ENCODE measurements around the gene KRT72.
"Not testable (repeated sequence)": the region's sequence is repeated elsewhere in the genome, so short reads cannot be mapped to it uniquely, and the experiment has no call there.

The KRT72 gene

GRCh38 chr12:52606096-52606495, 4.8 kb upstream of the KRT72 start:
- no peak for DNase-seq

GRCh38 chr12:52605542-52605941, 4.3 kb upstream of the KRT72 start:
- DNase-seq = no peak

DNA sequence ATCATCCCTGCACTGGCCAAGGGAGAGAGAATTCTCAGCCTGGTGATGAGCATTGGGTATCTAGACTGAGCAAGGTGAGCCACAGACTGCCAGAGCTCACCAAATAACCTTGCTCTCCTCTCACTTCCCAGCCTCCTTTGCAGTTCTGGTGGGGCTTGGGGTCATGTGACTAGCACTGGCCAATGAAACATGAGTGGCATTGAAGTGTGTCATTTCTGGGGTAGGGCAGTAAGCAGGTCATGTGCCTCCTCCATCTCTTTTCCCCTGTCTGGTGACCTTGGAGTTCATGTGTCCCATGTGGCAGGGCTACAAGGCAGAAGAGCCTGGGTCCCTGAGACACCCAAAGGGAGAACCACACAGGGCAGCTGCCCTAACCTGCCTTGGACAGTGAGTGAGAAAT, 3.6 kb upstream of the KRT72 start:
- DNase-seq = no peak

GRCh38 chr12:52603314-52603713, 2.1 kb upstream of the KRT72 start:
- no peak for DNase-seq

DNA sequence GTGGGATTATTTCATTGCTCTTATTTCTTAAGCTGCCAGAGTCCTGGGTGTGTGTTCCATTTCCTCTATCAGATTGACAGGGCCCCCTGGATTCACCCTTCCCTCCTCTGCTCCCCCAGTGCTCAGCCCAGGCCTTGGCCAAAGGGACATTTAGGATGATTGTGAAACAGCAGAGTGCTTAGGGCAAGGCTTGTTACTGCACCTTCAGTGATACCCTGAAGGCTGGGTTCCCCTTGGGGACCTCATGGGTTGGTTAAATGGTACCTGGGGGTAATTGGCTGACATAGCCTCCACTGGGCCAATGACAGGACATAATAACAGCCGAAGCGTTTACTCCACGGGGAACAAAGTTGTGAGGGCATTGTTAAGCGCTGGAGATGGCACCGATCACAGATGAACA, 1.3 kb upstream of the KRT72 start:
- DNase-seq = no peak

DNA sequence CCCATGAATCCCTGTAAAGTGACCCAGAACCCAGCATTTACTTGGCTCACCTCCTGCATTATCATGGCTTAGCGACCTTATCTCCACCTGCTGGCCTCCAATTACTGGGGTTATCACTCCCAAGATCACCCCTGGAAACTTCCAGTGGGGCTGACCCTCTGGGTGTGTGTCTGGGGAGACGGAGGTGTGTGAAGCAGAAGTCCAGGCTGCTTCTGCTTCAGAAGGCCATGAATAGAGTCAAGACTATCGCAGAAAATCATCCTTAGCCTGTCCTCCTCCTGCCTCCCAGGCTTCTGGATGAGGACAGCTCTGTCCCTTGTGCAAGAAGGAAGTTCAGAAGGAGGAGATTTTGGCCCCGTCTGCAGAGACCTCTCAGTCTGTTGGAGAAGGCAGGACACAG, 408 bp upstream of the KRT72 start:
- no peak for DNase-seq

- no peak for DNase-seq
Observed at GRCh38 chr12:52600475-52600874, 788 bp downstream of the KRT72 start.

DNA sequence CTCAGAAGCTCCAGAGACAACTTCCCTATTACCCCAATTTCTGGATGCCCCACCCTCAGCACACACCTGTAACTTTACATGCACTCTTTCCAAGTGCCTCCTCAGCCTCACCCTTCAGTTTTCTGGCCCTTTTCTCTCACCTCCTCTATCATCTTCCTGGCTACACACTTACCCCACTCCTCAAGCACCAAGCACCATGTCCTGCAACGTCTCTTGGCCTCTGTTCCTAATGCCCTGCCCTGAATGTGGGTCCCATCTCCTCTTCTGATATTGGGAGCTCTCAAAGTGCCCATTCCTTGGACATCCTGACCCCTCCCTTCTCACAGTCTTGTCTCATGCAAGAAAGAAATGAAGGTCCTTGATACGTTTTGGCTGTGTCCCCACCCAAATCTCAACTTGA, 1.2 kb downstream of the KRT72 start:
- no peak for DNase-seq

DNA sequence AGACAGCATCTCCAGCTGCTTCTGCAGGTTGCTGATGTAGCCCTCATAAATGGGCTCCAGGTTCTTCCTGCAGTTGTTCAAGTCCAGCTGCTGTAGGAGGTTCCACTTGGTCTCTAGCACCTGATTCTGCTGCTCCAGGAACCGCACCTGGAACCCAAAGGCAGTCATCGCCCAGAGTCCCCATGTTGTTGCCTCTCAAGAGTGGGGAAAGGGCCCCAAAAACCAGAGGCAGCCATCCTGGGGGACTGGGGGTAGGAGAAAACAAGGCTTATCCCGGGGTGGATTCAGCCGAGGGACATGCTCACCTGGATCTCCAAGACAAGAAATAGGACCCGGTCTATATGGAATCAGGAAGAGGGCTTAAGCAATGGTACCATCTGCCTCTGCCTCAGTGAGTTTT, 2.3 kb downstream of the KRT72 start:
- no peak for DNase-seq

- DNase-seq = not testable (repeated sequence)
Observed at GRCh38 chr12:52594237-52594636, 7.0 kb downstream of the KRT72 start.

DNA sequence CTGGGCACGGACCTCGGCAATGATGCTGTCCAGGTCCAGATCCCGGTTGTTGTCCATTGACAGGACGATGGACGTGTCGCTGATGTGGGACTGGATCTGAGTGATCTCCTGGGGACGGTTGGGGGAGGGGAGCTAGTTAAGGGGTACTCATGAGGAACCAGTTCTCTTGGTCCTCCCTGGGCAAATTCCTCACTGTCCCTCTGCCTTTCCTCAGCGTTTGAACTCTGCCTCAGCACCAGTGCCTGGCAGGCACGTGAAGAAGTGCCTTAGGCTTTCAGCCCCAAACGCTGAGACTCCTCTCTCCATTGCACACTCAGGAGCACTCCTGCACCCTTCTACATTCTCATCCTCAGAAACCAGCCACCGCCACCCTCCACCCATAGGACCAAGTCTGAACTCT, 9.7 kb downstream of the KRT72 start:
- no peak for DNase-seq

DNA sequence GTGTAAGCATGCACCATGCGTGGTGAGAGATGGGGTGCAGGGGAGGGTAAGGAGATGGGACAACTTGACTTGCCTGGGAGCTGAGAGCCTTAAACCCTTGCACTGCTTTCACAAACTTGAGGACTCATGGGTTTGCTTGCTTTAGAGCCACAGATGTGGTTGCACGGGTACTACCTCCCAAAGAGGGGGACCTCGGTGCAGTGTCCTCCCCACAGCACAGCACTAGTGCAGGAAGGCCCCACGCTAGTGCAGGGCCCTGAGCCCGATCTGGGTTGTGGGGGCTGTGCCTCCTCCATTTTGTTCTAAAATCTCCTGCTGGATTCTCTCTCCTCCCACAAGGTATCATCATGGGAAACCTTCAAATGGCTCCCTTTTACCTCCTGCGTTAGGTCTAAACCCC, 11.2 kb downstream of the KRT72 start:
- no peak for DNase-seq

- no peak for DNase-seq
Observed at GRCh38 chr12:52587563-52587962, 13.7 kb downstream of the KRT72 start.

DNA sequence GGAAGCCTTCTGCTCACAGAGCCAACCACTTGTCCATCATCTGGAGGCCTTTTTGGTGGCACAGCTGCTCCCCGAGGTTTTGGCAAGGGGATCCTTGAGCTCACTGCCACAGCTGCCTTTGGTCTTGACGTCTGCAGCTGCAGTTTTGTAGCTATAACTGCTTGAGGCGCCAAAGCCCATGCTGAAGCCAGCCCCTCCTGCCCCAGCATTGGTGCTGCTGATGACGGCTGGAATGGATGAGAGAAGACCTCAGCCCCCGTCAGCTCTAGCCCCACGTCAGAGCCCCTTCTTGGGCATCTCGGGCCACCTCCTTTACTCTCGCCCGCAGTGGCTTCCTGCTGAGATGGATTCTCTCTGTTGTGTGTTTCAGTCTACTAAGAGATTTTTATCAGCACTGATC, 15.3 kb downstream of the KRT72 start:
- DNase-seq = peak; percentile 26

DNA sequence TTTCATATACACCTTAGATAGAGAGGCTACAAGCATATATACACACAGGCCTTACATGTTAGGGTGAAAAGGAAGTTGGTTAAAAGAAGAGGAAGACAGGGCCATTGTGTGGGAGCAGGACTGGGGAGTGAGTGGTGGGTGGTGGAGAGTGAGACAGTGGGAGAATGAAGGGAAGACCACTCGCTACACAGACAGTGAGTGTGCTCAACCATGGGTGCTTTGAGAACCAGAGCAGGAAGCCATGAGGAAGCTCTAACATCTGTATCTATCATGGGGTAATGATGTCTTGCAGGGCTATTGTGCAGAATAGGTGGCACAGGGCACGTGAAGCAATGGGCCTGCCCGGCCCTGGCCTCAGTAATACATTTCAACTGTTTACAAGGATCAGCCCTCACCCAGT, 16.2 kb downstream of the KRT72 start:
- no peak for DNase-seq

DNA sequence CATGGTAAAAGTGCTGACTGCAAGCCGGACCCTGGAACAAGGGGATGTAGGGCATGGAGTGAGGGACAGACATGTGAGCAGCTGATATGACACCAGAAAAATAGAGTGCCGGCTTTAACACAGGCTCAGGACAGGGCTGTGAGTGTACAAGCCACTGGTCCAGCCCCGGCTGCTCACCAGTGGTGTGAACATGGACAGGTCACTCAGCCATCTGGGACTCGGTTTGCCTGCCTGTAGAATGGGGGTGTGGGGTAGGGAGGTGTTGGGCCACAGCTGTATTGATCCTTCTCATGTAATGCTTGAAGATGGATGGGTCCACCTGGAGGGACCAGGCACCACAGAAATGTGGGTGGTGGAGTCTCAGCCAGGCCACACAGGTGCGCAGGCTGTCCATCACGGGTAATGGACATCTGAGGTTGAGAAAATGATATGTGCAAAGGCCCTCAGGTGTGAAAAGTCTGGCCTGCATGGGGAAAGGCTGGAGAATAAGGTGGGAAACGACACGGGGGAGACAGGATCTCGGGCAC, 17.0 kb downstream of the KRT72 start:
- DNase-seq = no peak

- DNase-seq = peak; percentile 34
Observed at GRCh38 chr12:52582971-52583456, 18.2 kb downstream of the KRT72 start.

DNA sequence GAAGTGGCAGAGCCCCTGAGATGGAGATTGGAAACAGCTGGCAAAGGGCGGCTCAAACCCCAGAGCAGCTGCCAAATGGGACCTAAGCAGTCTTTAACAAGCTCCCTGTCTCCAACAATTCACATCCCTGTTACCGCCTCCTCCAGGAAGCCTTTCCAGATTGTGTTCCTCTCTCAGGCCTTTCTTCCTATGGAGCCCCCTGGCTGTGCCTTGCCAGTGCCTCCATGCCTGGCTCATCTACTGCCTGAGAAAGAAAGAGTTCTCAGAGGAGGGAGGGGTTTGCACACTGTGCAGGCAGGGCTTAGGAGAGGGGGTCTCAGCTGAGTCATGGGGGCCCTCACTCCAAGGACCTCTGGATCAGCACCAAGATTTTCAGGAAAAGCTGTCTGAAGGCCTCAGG, 18.8 kb downstream of the KRT72 start:
- DNase-seq = no peak

DNA sequence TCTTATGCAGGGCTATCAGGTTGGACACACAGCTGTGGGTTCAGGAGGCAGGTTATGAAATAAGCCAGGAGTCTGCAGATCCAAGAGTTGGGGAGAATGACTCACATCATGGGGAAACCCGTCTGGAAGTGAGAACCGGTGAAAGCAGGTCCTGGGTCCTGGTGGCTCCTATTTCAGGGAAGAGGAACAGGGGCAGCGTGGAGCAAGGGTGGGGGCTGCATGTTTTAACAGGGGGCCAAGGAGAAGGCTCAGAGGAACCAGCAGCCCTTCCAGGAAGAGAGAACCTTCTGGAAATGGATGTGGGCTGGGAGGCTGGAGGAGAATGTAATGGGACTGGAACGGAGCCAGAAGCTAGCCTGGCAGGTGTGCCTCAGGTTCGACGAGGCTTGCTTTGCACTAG, 19.8 kb downstream of the KRT72 start:
- no peak for DNase-seq

DNA sequence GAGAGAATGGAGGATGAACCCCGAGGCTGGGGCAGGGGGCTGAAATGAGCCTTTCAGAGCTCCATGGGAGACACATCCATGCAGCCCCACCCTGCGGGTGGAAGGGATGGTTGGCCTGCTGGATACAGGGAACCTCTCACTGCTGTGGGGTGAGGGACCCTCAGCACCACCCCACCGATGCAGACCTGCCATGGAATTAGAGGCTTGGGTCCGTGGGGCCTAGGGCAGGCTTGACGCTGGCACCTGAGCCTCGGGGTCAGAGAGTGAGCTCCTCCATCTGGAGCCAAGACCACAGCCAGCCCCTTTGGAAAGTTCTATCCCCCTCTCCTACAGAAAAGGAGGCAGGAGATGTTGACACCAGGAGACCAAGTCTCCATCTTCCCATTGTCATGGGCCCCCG, 20.2 kb downstream of the KRT72 start:
- DNase-seq = no peak

DNA sequence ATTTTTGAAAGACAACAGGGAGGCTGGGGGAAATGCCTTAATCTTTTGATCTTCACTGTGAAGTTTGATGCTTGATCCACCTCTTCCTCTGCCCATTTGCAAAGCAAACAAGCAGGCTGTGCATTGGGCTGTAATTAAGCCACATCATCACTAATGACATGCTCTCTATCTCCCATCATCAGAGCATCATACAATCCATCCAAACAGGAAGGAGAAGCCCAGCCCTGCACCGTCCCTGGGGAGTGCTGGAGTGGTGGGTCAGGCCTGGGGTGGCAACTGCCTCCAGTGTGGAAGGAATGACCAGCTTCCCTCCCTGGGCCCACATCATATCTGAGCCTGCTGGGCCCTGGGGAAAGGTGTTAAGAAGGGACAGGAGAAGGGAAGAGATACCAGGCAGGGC, 20.8 kb downstream of the KRT72 start:
- no peak for DNase-seq

DNA sequence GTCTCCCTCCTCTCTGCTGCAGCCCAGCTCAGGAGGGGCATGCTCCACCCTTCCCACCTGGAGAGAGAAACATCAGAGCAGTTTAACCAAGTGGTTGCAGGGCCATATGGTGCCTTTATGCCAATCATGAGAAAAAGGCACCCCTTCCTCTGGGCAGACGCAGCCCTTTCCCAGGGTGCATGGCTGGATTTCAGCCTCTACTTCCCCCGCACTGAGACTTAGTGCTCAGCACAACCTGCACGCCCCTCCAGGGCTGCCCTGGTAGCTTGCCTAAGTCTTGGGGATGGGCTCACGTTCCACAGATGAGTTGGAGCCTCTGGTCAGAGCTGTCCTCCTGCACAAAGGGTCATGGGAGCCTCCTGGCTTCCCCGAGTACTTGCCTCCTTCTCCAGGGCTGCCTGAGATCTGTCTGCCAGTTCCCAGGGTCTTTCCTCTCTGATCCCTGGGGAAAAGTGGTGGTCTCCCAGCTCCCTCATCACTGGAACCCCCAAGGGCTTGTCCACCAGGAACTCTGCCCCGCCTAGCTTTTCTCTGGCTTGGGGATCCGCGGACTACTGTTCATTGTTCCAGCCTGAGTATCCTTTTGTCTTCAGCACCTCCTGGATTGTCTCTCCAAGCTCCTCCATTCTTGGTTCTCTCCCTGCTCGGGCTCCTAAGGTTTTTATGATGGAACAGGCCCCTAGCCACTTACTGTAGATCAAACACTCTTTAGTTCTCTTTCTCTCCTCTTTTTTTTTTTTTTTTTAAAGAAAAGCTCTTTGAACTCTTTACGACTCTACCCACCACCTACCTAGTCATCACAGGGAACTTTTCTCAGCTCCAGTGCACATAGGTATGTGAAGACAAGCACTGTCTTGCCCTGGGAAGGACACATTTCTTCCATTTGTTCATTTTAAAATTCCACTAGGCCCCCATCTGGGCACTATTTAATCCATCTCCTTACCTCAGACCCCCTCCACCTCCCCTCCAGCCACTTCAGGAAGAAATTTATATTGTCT, 21.5 kb downstream of the KRT72 start:
- DNase-seq = no peak

DNA sequence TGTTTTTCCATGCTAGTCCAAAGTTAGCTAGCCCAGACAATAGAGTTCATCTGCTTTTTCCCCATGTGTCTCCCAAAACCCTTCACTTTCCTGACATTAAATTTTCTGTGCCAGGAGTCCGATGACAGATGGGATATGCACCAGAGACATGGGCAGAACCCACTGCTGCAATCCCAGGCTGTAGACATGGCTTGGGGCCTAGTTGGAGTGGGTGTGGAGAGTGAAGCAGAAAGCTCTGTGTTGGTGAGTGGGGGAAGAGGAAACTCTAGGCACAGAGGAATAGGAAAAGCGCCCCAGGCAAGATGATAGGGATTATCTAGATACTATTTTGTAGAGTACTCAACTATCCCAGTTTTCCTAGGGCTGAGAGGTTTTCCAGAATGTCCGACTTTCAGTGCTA, 22.8 kb downstream of the KRT72 start:
- DNase-seq = no peak

DNA sequence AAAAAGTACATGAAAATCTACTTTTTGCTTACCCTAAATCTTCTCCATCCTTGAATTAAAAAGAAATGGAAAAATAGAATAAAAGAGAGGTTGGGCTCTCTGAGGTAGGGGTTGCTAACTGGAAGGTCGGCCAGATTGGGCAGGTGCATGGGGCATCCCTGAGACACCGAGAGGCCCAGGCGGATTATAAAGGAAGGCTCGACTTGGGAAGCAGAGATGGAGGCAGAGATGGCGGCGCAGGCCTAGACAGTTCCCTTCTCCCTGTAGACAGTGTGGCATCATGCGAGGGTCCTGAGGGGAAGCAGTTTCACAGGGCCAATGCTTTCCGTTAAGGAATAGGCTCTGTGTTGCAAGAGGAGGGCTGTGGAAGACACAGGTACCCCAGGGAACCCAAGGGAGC, 23.9 kb downstream of the KRT72 start:
- DNase-seq = no peak
